HUES64 (cell line): ENCODE results near the gene ABCC1.

Experiments
- H3K27ac ChIP-seq: 2 replicates; pipeline ENCODE4 v1.7.0; 2013; ENCODE audit warnings: low read depth, low read length, inconsistent platforms
- H3K27me3 ChIP-seq: 2 replicates; pipeline ENCODE4 v1.6.1; 2013; ENCODE audit warnings: mild to moderate bottlenecking, low read length; ENCODE audit not compliant: insufficient read depth
- H3K36me3 ChIP-seq: 2 replicates; pipeline ENCODE4 v1.6.1; 2013; ENCODE audit warnings: mild to moderate bottlenecking, low read length; ENCODE audit not compliant: insufficient read depth
- H3K4me1 ChIP-seq: 2 replicates; pipeline ENCODE4 v1.6.1; 2013; ENCODE audit warnings: mild to moderate bottlenecking, low read length, moderate library complexity; ENCODE audit not compliant: insufficient read depth
- H3K4me3 ChIP-seq: 2 replicates; pipeline ENCODE4 v1.5.1; 2013; ENCODE audit warnings: mild to moderate bottlenecking, low read length, moderate library complexity
- H3K9ac ChIP-seq: 2 replicates; pipeline ENCODE4 v1.6.1; 2013; ENCODE audit warnings: mild to moderate bottlenecking, low read depth, low read length
- H3K9me3 ChIP-seq: 2 replicates; pipeline ENCODE4 v1.6.1; 2013; ENCODE audit warnings: low read depth, low read length; ENCODE audit not compliant: insufficient read depth
- WGBS: fragments of 150-250, 120-280 bp; methylation state at CpG from one replicate; pipeline ENCODE4 v1.1.7; 2013; ENCODE audit warnings: missing lambda C conversion rate; 5-methylcytosine and 5-hydroxymethylcytosine counted together

The ABCC1 gene

DNA sequence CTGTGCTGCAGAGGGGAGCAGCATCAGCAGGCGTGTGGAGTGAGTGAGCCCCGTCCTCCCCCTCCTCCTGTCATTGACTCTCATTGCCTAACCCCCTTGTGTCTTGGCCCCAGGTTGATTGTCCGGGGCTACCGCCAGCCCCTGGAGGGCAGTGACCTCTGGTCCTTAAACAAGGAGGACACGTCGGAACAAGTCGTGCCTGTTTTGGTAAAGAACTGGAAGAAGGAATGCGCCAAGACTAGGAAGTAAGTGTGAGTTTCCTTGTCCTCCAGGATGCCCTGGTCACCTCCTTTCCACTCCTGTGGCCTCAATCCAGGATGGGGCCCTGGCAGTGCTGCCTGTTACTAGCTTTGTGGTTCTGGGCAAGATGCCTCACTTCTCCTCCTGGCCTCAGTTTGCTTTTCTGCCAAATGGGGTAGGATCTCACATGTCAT lies 87.0 kb downstream of the ABCC1 start:
- H3K9me3 ChIP-seq = no peaks in the 10 kb centered on the region
- no peak overlapping the region for H3K27ac ChIP-seq
- peaks cover 74% of the 10 kb centered on the region for H3K36me3 ChIP-seq
- no peak overlapping the region for H3K4me3 ChIP-seq
- WGBS = 93% methylated on average over 8 of the region's 8 CpGs
- H3K9ac ChIP-seq = no peak overlapping the region
- H3K27me3 ChIP-seq = no peaks in the 10 kb centered on the region
- peaks cover 4% of the 10 kb centered on the region; the same call in 1 of the 2 replicates for H3K4me1 ChIP-seq

DNA sequence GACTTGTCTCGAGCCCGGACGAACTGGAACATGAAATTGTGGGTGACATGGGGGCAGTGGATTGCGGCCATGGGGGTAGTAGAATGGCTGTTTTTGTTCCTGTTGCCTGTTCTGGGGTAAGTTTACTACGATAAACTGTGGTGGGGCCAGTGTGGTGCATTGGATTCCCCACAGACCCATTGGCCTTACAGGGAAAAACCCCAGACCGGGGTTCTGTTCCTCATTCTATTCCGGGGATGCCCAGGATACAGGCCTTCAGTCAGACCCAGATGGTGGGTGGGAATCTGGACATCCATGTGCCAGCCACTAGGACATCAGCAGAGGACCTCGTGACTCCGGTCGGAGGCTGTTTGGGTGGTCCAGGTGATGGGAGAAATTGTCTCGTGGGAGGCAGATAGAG lies 88.1 kb downstream of the ABCC1 start:
- no peak overlapping the region for H3K4me3 ChIP-seq
- no peaks in the 10 kb centered on the region for H3K9me3 ChIP-seq
- H3K27me3 ChIP-seq = no peaks in the 10 kb centered on the region
- H3K36me3 ChIP-seq = peaks cover 76% of the 10 kb centered on the region
- H3K27ac ChIP-seq = no peak overlapping the region
- WGBS = 95% methylated on average over 11 of the region's 11 CpGs
- no peak overlapping the region for H3K9ac ChIP-seq
- H3K4me1 ChIP-seq = peaks cover 4% of the 10 kb centered on the region; the same call in 1 of the 2 replicates

DNA sequence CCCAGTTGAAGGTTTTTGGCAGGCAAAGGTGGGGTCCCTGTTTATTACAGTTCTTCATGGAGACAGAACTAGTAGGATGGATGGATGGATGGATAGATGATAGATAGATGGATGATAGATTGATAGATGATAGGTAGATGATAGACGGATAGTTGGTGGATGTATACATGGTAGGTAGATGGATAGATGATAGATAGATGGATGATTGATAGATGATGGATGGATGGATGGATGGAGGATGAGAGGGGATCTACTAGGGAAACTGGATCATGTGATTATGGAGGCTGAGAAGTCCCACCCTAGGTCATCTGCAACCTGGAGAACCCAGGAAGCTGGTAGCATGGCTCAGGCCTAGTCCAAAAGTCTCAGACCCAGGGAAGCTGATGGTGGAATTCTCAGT lies 88.6 kb downstream of the ABCC1 start:
- peaks cover 71% of the 10 kb centered on the region for H3K36me3 ChIP-seq

DNA sequence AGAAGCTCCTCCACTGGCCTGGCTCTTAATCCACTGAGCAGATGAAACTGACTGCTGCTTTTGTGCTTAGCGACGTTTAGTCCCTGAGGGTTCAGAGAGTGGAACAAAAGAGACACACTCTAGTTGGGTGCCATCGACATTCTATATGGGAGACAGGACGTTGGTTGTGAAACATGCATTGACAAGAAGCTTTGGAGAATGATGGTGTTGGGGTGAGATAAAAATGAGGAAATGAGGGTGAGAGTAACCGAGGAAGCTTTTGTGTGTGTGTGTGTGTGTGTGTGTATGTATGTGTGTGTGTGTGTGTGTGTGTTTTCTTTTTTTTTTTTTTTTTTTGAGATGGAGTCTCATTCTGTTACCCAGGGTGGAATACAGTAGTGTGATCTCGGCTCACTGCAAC lies 89.5 kb downstream of the ABCC1 start:
- H3K9me3 ChIP-seq = no peaks in the 10 kb centered on the region
- no peak overlapping the region for H3K27ac ChIP-seq
- H3K36me3 ChIP-seq = peaks cover 72% of the 10 kb centered on the region
- peaks cover 4% of the 10 kb centered on the region; the same call in 1 of the 2 replicates for H3K4me1 ChIP-seq
- no peak overlapping the region for H3K9ac ChIP-seq
- no peak overlapping the region for H3K4me3 ChIP-seq
- no peaks in the 10 kb centered on the region for H3K27me3 ChIP-seq
- WGBS = 94% methylated on average over 6 of the region's 6 CpGs

More for the DNA sequence above, 88.6 kb downstream of the ABCC1 start:
- Histone ChIP-seq H3K27ac (no peak overlapping the region), H3K4me3 (no peak overlapping the region), H3K27me3 (no peaks in the 10 kb centered on the region), H3K4me1 (peaks cover 4% of the 10 kb centered on the region; the same call in 1 of the 2 replicates), H3K9me3 (no peaks in the 10 kb centered on the region), H3K9ac (no peak overlapping the region)
- WGBS = 93% methylated on average over 1 of the region's 1 CpG

DNA sequence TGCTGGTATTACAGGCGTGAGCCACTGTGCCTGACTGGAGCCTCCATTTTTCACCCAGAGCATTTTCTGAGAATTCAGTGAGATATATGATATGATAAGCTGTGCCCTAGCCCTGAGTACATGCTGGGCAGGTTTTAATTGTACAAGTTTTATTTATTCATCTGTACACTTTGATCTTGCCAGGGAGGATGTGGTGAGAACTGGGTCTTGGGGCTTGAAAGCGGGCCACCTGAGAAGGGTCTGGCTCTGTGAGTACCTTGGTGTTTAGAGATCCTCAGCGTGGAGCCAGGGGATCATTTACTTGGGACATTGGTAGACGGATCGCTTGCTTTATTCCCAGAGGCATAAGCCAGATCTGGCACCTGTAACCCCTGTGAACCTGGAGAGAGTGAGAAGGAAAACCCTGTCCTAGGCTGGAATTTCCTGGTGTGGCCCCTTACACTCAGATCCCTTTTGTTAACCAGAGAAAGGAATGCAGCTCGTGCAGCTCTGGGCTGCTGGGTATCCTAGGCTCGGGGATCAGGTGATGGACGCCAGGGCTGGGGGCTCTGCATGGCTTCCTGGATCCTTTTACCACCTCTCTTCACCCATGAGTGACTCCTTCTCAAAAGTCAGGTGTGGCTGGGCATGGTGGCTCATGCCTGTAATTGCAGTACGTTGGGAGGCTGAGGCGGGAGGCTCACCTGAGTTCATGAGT lies 91.9 kb downstream of the ABCC1 start:
- Histone ChIP-seq H3K4me1 (peaks cover 4% of the 10 kb centered on the region; the same call in 1 of the 2 replicates), H3K27ac (peak overlapping the region; percentile 45; the same call in 1 of the 2 replicates), H3K27me3 (no peaks in the 10 kb centered on the region), H3K9ac (peak overlapping the region; percentile 26; the same call in 1 of the 2 replicates), H3K36me3 (peaks cover 74% of the 10 kb centered on the region), H3K4me3 (no peak overlapping the region), H3K9me3 (no peaks in the 10 kb centered on the region)
- WGBS = 90% methylated on average over 10 of the region's 10 CpGs

DNA sequence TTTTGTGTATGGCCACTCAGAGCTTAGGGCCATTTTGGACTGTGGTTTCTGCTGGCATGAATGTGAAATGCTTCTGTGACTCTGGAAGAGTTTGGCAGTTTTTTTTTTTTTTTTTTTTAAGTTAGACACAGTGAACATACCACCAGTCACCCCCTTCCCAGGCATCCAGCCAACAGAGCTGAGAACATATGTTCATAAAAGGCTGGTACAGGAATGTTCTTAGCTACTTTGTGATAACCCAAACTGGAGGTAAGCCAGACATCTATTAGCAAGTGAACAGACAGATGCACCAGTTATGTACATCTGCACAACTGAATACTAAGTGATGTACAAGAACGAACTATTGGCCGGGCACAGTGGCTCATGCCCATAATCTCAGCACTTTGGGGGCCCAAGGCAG lies 92.7 kb downstream of the ABCC1 start:
- H3K36me3 ChIP-seq = peaks cover 74% of the 10 kb centered on the region
- no peak overlapping the region for H3K4me3 ChIP-seq
- no peak overlapping the region for H3K27ac ChIP-seq
- H3K27me3 ChIP-seq = no peaks in the 10 kb centered on the region
- H3K4me1 ChIP-seq = peaks cover 4% of the 10 kb centered on the region; the same call in 1 of the 2 replicates
- WGBS = 92% methylated on average over 2 of the region's 2 CpGs
- H3K9me3 ChIP-seq = no peaks in the 10 kb centered on the region
- H3K9ac ChIP-seq = no peak overlapping the region

DNA sequence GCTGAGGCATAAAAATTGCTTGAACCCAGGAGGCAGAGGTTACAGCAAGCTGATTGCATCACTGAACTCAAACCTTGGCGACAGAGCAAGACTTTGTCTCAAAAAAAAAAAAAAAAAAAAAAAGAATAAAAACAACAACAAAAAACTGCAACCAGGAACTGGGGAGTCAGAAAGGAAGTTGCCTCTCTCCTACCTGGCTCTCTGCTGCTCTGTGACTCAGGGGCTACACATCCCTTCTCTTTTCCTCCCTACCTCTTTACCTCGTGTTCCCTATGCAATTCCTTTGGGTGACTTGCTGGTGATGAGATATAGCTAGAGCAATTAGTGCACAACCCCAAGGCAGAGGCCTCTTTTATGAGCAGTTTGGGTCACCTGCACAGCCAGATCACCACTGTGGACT lies 95.9 kb downstream of the ABCC1 start:
- Histone ChIP-seq H3K36me3 (peaks cover 84% of the 10 kb centered on the region), H3K27me3 (no peaks in the 10 kb centered on the region), H3K4me1 (peaks cover 4% of the 10 kb centered on the region; the same call in 1 of the 2 replicates), H3K9me3 (no peaks in the 10 kb centered on the region), H3K9ac (no peak overlapping the region), H3K4me3 (no peak overlapping the region), H3K27ac (no peak overlapping the region)
- WGBS = 83% methylated on average over 1 of the region's 2 CpGs

DNA sequence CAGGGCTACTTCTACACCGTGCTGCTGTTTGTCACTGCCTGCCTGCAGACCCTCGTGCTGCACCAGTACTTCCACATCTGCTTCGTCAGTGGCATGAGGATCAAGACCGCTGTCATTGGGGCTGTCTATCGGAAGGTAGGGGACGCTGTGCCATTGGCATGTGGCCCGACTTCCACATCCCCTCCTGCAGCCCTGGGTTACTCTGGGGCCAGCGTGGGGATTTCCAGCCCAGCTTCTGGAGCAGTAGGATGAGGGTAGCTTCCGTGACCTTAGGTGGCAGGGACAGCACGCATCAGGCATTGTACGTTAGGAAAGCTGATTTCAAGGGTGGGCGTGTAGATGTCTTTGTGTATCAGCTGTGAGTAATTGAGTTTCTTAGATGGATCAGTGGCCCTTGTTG lies 96.5 kb downstream of the ABCC1 start:
- no peak overlapping the region for H3K4me3 ChIP-seq
- peaks cover 86% of the 10 kb centered on the region for H3K36me3 ChIP-seq
- H3K9me3 ChIP-seq = no peaks in the 10 kb centered on the region
- H3K27me3 ChIP-seq = no peaks in the 10 kb centered on the region
- WGBS = 96% methylated on average over 12 of the region's 12 CpGs
- peaks cover 4% of the 10 kb centered on the region; the same call in 1 of the 2 replicates for H3K4me1 ChIP-seq
- H3K9ac ChIP-seq = no peak overlapping the region
- no peak overlapping the region for H3K27ac ChIP-seq

DNA sequence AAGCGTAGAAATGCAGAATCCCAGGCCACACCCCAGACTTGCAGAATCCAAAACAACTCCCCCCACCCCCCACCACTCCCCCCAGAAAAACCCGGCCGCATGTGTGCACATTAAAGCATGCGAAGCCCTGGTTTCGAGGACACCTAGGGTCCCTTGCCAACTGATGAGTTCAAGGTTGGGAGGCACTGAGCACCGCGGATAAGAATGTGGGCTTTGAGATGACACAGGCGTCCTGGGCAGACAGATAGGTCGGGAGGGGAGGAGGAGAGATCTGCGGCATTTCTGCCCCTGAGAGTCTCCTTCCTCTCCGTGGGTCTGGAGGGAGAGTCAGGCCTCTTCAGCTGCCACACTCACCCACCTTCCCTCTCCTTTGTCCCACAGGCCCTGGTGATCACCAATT lies 98.3 kb downstream of the ABCC1 start:
- Histone ChIP-seq H3K9ac (no peak overlapping the region), H3K27me3 (no peaks in the 10 kb centered on the region), H3K27ac (no peak overlapping the region), H3K4me1 (no peaks in the 10 kb centered on the region), H3K4me3 (no peak overlapping the region), H3K9me3 (no peaks in the 10 kb centered on the region), H3K36me3 (peaks cover 94% of the 10 kb centered on the region)
- WGBS = 97% methylated on average over 11 of the region's 11 CpGs

DNA sequence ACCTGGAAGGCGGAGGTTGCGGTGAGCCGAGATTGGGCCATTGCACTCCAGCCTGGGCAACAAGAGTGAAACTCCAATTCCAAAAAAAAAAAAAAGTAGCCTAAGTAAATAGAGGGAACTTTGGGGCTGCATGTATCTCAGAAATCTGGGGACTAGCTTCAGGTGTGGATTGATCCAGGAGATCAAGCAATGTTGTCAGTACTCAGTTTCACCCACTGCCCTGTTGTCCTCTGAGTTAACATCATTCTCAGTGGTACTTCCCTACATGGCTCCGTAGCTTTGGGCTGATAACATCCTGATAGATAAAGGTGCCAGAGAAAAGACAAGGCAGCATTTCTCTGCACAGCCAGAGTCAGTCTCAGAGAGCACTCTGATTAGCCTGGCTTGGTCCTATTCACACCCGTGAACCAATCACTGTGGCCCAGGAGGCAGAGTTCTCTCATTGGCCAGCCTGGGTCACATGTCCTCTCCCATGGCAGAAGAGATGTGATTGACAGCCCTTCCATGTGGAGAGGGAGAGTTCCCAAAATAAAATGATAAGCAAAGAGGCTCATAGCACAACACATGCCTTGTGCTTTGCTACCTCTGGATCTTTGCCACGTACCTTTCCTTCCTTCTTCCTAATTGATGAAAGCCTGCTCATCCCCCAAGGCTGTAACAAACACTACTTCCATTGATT lies 99.6 kb downstream of the ABCC1 start:
- Histone ChIP-seq H3K4me3 (no peak overlapping the region), H3K9me3 (no peaks in the 10 kb centered on the region), H3K9ac (no peak overlapping the region), H3K4me1 (no peaks in the 10 kb centered on the region), H3K27ac (no peak overlapping the region), H3K36me3 (peaks cover 98% of the 10 kb centered on the region), H3K27me3 (no peaks in the 10 kb centered on the region)
- WGBS = 97% methylated on average over 6 of the region's 6 CpGs

DNA sequence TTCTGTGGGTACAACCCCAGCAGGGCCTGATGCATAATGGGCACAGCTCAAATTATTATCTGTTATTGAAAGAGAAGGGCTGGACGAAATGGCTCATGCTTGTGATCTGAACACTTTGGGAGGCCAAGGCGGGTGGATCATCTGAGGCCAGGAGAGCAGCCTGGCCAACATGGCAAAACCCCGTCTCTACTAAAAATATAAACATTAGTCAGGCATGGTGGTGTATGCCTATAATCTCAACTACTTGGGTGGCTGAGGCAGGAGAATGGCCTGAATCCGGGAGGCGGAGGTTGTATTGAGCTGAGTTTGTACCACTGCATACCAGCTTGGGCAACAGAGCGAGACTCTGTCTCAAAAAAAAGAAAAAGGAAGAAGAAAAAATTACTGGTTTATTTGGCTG lies 100.7 kb downstream of the ABCC1 start:
- Histone ChIP-seq H3K36me3 (peaks cover 98% of the 10 kb centered on the region), H3K4me1 (no peaks in the 10 kb centered on the region), H3K4me3 (no peak overlapping the region), H3K27ac (no peak overlapping the region), H3K9ac (no peak overlapping the region), H3K9me3 (no peaks in the 10 kb centered on the region), H3K27me3 (no peaks in the 10 kb centered on the region)
- WGBS = 99% methylated on average over 5 of the region's 6 CpGs
